K562 (cell line): Measurements from ENCODE around the gene BMP6. TPM values are rescaled to one million over a fixed set of nuclear protein-coding genes. Genes with fewer than 3 reads are reported as not detected.

ENCODE experiments used
- FIP1L1 ChIP-seq: fragments of 200-400 bp; formaldehyde crosslinking; IDR thresholded peaks from 2 replicates; pipeline ENCODE4 v1.6.1; 2018; ENCODE audit warnings: mild to moderate bottlenecking, low read depth, low read length; ENCODE audit not compliant: poor library complexity, severe bottlenecking
- IRF2 ChIP-seq: sonication (generic); formaldehyde crosslinking; IDR thresholded peaks from 2 replicates; pipeline ENCODE4 v1.8.1; 2022; ENCODE audit warnings: mild to moderate bottlenecking, missing genetic modification reagents
- KLF6 ChIP-seq: fragments of 250-450 bp; sonication (Bioruptor Pico); IDR thresholded peaks from 2 replicates; pipeline ENCODE4 v1.4.0; 2020; ENCODE audit warnings: mild to moderate bottlenecking, moderate library complexity, borderline replicate concordance
- MTA2 ChIP-seq: fragments of 450-650 bp; IDR thresholded peaks from 2 replicates; pipeline ENCODE4 v1.6.1; 2016; ENCODE audit warnings: low read depth
- NFIX ChIP-seq: fragments of 250-450 bp; sonication (Bioruptor Pico); IDR thresholded peaks from 2 replicates; pipeline ENCODE4 v1.4.0; 2020; ENCODE audit warnings: low read depth, mild to moderate bottlenecking, moderate library complexity
- RNF219 ChIP-seq: fragments of 250-450 bp; sonication (Bioruptor Pico); IDR thresholded peaks from 2 replicates; pipeline ENCODE4 v1.5.0; 2022; ENCODE audit warnings: mild to moderate bottlenecking
- SIRT6 ChIP-seq: IDR thresholded peaks from one replicate; pipeline ENCODE4 v1.6.1; 2012; ENCODE audit warnings: low read depth, mild to moderate bottlenecking, control low read depth, inconsistent platforms, low read length, moderate library complexity
- SRSF7 ChIP-seq: fragments of 200-400 bp; formaldehyde crosslinking; optimal IDR thresholded peaks from 2 replicates; pipeline ENCODE3; 2017; ENCODE audit warnings: mild to moderate bottlenecking, low read depth, low read length
- ZNF239 ChIP-seq: fragments of 250-450 bp; sonication (Bioruptor Pico); IDR thresholded peaks from 2 replicates; pipeline ENCODE4 v1.4.0; 2020; ENCODE audit warnings: mild to moderate bottlenecking
- ZNF3 ChIP-seq: fragments of 250-450 bp; sonication (Bioruptor Pico); IDR thresholded peaks from 2 replicates; pipeline ENCODE4 v1.5.0; 2021; ENCODE audit warnings: mild to moderate bottlenecking, moderate library complexity
- ZNF436 ChIP-seq: fragments of 250-450, 450-650 bp; sonication (Bioruptor Pico); formaldehyde crosslinking; IDR thresholded peaks from 2 replicates; pipeline ENCODE4 v1.7.0; 2020; ENCODE audit warnings: mild to moderate bottlenecking
- ZNF699 ChIP-seq: fragments of 250-450 bp; sonication (Bioruptor Pico); IDR thresholded peaks from 2 replicates; pipeline ENCODE4 v1.8.0; 2021; ENCODE audit warnings: mild to moderate bottlenecking, moderate library complexity; ENCODE audit not compliant: insufficient replicate concordance
- ZNF717 ChIP-seq: fragments of 250-450 bp; sonication (Bioruptor Pico); IDR thresholded peaks from 2 replicates; pipeline ENCODE4 v1.5.0; 2021
- ZNF740 ChIP-seq, 3 experiments: fragments of 200-800 bp in 1 of 3; sonication (Bioruptor generic) in 1 of 3; sonication (generic) in 1 of 3; formaldehyde crosslinking in 1 of 3; IDR thresholded peaks; 2 replicates each; pipeline versions ENCODE4 v1.6.1 to v1.8.0; 2016 to 2022; ENCODE audit warnings: mild to moderate bottlenecking in 2 of 3, missing compliant biosample characterization in 2 of 3, missing genetic modification characterization in 2 of 3, missing genetic modification reagents in 1 of 3
- ZNF764 ChIP-seq: fragments of 250-450 bp; sonication (Bioruptor Pico); IDR thresholded peaks from 2 replicates; pipeline ENCODE4 v1.4.0; 2020; ENCODE audit warnings: low read depth, mild to moderate bottlenecking, moderate library complexity
- polyA plus RNA-seq, 8 experiments: library from polyadenylated mRNA; depleted of rRNA in 4 of 8; stranded (reverse) in 5 of 8; unstranded in 3 of 8; fragments of >200 nt; fragmentation: Nextera tagmentation in 2 of 8; fragmentation: Illumina TruSeq in 1 of 8; extraction: Ambion mirVana in 2 of 8; extraction: Trizol in 1 of 8; gene quantifications; 2 replicates each; pipeline versions ENCODE4 v1.2.1 to v1.2.3, GENCODE V29; 2011 to 2014; ENCODE audit warnings: inconsistent platforms in 1 of 8, missing spikeins in 1 of 8
- total RNA-seq, 7 experiments: library from RNA; depleted of rRNA in 6 of 7; stranded (reverse); fragments of >200 nt in 6 of 7; fragmentation: Illumina TruSeq in 2 of 7; extraction: Trizol in 2 of 7; gene quantifications; 2 replicates each; pipeline versions ENCODE4 v1.2.1 to v1.2.3, GENCODE V29; 2011 to 2021; ENCODE audit warnings: low replicate concordance in 1 of 7
- TF ChIP-seq, protein P1 (sequence below): fragments of 450-650 bp; formaldehyde crosslinking; IDR thresholded peaks from 2 replicates; pipeline ENCODE4 v1.4.0; 2022; ENCODE audit warnings: missing genetic modification characterization
- TF ChIP-seq, protein P2 (sequence below): sonication (generic); formaldehyde crosslinking; IDR thresholded peaks from 2 replicates; pipeline ENCODE4 v1.8.0; 2022; ENCODE audit warnings: mild to moderate bottlenecking, missing genetic modification reagents
- TF ChIP-seq, protein P3 (sequence below): sonication (generic); formaldehyde crosslinking; IDR thresholded peaks from 2 replicates; pipeline ENCODE4 v1.5.0; 2020; ENCODE audit warnings: missing genetic modification reagents

BMP6 gene
- total and polyA plus RNA-seq, 9 of the 15 experiments (the other 6 are each of a cell fraction or from before 2014, with no cell fraction given) = 0.01 to 0.13 (median 0.06) TPM; not detected in 3

DNA sequence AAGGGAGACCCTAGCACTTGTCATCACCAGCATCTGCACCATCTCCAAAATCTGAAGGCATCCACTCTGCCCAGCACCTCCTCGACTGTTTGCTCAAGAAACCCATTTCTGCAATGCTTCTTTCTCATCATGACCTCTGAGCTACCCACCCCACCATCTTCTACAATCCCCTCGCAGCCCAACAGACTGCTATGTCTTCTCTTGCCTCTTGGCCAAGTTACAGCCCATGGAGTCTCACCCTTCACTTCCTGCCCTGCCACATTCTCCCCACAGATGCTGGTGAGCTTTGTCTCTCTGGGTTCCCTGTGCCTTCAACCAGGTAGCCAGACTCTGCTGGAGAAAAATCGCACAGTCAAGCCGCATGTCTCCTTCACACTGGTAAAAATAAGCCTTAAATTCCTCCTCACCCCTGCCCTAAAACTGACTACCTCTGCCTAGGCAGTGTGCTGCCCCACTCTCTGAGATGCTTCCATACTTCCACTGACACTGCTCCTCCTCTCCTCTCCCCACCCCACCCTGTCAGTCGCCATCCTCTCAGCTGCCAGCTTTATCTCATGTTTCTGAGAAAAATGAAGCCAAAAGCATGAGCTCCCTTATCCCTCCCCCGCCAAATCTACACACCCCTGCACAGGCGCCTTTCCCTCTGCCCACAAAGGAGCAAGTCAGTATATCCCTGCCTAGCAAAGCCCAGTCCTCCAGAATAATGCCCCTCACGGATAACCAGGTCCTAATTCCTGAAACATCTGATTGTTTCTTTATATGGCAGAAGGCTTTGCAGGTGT is 187.0 kb downstream of the BMP6 start (continued):
- TF ChIP-seq, protein P1, sequence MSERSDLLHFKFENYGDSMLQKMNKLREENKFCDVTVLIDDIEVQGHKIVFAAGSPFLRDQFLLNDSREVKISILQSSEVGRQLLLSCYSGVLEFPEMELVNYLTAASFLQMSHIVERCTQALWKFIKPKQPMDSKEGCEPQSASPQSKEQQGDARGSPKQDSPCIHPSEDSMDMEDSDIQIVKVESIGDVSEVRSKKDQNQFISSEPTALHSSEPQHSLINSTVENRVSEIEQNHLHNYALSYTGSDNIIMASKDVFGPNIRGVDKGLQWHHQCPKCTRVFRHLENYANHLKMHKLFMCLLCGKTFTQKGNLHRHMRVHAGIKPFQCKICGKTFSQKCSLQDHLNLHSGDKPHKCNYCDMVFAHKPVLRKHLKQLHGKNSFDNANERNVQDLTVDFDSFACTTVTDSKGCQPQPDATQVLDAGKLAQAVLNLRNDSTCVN (CRISPR knock-in tag) = no peak
- TF ChIP-seq NFIX (CRISPR knock-in tag) = no peak
- no peak for TF ChIP-seq SRSF7
- no peak for TF ChIP-seq ZNF436 (CRISPR knock-in tag)
- TF ChIP-seq ZNF3 (CRISPR knock-in tag) = no peak
- TF ChIP-seq, protein P2, sequence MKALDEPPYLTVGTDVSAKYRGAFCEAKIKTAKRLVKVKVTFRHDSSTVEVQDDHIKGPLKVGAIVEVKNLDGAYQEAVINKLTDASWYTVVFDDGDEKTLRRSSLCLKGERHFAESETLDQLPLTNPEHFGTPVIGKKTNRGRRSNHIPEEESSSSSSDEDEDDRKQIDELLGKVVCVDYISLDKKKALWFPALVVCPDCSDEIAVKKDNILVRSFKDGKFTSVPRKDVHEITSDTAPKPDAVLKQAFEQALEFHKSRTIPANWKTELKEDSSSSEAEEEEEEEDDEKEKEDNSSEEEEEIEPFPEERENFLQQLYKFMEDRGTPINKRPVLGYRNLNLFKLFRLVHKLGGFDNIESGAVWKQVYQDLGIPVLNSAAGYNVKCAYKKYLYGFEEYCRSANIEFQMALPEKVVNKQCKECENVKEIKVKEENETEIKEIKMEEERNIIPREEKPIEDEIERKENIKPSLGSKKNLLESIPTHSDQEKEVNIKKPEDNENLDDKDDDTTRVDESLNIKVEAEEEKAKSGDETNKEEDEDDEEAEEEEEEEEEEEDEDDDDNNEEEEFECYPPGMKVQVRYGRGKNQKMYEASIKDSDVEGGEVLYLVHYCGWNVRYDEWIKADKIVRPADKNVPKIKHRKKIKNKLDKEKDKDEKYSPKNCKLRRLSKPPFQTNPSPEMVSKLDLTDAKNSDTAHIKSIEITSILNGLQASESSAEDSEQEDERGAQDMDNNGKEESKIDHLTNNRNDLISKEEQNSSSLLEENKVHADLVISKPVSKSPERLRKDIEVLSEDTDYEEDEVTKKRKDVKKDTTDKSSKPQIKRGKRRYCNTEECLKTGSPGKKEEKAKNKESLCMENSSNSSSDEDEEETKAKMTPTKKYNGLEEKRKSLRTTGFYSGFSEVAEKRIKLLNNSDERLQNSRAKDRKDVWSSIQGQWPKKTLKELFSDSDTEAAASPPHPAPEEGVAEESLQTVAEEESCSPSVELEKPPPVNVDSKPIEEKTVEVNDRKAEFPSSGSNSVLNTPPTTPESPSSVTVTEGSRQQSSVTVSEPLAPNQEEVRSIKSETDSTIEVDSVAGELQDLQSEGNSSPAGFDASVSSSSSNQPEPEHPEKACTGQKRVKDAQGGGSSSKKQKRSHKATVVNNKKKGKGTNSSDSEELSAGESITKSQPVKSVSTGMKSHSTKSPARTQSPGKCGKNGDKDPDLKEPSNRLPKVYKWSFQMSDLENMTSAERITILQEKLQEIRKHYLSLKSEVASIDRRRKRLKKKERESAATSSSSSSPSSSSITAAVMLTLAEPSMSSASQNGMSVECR = no peak
- no peak for TF ChIP-seq SIRT6
- TF ChIP-seq, protein P3, sequence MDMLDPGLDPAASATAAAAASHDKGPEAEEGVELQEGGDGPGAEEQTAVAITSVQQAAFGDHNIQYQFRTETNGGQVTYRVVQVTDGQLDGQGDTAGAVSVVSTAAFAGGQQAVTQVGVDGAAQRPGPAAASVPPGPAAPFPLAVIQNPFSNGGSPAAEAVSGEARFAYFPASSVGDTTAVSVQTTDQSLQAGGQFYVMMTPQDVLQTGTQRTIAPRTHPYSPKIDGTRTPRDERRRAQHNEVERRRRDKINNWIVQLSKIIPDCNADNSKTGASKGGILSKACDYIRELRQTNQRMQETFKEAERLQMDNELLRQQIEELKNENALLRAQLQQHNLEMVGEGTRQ (CRISPR knock-in tag) = no peak
- no peak for TF ChIP-seq MTA2
- TF ChIP-seq ZNF239 (CRISPR knock-in tag) = no peak
- no peak for TF ChIP-seq ZNF699 (CRISPR knock-in tag)
- TF ChIP-seq IRF2 (CRISPR knock-in tag) = no peak
- TF ChIP-seq KLF6 (CRISPR knock-in tag) = no peak
- TF ChIP-seq ZNF764 = no peak
- TF ChIP-seq RNF219 = no peak
- no peak for TF ChIP-seq FIP1L1
- no peak for TF ChIP-seq ZNF740 (CRISPR knock-in tag; IDR thresholded peaks at IDR 0.05)
- no peak for TF ChIP-seq ZNF740 (tag; IDR thresholded peaks at IDR 0.05)
- TF ChIP-seq ZNF717 (CRISPR knock-in tag) = no peak
